ENCODE measurements around the gene TARS3.

TARS3 gene

GRCh38 chr15:101696829-101697228 lies 27.4 kb downstream of the TARS3 start:
- Histone ChIP-seq H3K79me2 (ENCODE audit: insufficient read depth, low read length) (no peaks in the 10 kb centered on the region), H3K27ac (ENCODE audit: low read length) (no peak overlapping the region), H3K4me2 (ENCODE audit: insufficient read depth, low read length) (no peak overlapping the region), H3K4me3 (ENCODE audit: low read depth in 1 of 2, low read length in 2 of 2) (no peak overlapping the region), H3K9ac (ENCODE audit: low read depth, low read length) (no peak overlapping the region), H3K4me1 (ENCODE audit: insufficient read depth, low read length) (peaks cover 18% of the 10 kb centered on the region), H2AFZ (ENCODE audit: low read depth, low read length) (no peak overlapping the region), H3K9me3 (ENCODE audit: insufficient read depth, low read length, severe bottlenecking) (no peaks in the 10 kb centered on the region), H3K27me3 (ENCODE audit: insufficient read depth, low read length, poor library complexity) (no peaks in the 10 kb centered on the region), H3K36me3 (ENCODE audit: insufficient read depth, low read length) (peaks cover 17% of the 10 kb centered on the region), H4K20me1 (ENCODE audit: insufficient read depth, low read length) (no peaks in the 10 kb centered on the region)
- DNase-seq = no peak
- TF ChIP-seq CTCF (IDR thresholded peaks at IDR 0.05; ENCODE audit: borderline replicate concordance, extremely low read depth, low read length, poor library complexity, severe bottlenecking) (no peak), EZH2 (IDR thresholded peaks at IDR 0.05; ENCODE audit: borderline replicate concordance, low read depth, low read length, severe bottlenecking) (no peak)
- ATAC-seq (ENCODE audit: insufficient read depth, low read depth) = no peak

DNA sequence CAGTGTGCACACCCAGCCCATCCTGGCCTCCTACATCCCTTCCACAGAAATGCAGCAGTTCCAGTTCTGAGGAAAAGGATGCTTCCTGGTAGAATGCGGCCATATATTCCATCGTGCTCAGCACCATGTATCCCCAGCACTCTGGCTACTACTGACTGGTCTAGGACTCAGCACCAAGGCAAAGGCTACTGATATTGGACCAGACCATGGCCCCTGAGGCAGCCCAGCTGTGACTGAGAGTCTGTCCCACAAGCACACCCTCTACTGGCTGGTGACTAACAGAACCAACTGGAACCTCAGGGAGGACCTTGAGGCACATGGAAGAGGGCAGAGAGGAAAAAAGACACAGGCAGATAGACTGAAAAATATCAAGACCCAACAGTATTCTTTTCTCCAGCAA lies 30.0 kb downstream of the TARS3 start:
- Histone ChIP-seq H3K79me2 (ENCODE audit: insufficient read depth, low read length) (no peaks in the 10 kb centered on the region), H4K20me1 (ENCODE audit: insufficient read depth, low read length) (no peaks in the 10 kb centered on the region), H3K9me3 (ENCODE audit: insufficient read depth, low read length, severe bottlenecking) (no peaks in the 10 kb centered on the region), H3K4me3 (ENCODE audit: low read depth in 1 of 2, low read length in 2 of 2) (no peak overlapping the region), H3K27ac (ENCODE audit: low read length) (no peak overlapping the region), H3K9ac (ENCODE audit: low read depth, low read length) (no peak overlapping the region), H3K36me3 (ENCODE audit: insufficient read depth, low read length) (0 out of 2 replicates have a peak, but pooled peaks cover 3% of the 10 kb centered on the region), H3K27me3 (ENCODE audit: insufficient read depth, low read length, poor library complexity) (no peaks in the 10 kb centered on the region), H3K4me2 (ENCODE audit: insufficient read depth, low read length) (no peak overlapping the region), H3K4me1 (ENCODE audit: insufficient read depth, low read length) (peaks cover 18% of the 10 kb centered on the region), H2AFZ (ENCODE audit: low read depth, low read length) (no peak overlapping the region)
- DNase-seq (no peak), ATAC-seq (ENCODE audit: insufficient read depth, low read depth) (no peak)
- TF ChIP-seq CTCF (IDR thresholded peaks at IDR 0.05; ENCODE audit: borderline replicate concordance, extremely low read depth, low read length, poor library complexity, severe bottlenecking) (no peak), EZH2 (IDR thresholded peaks at IDR 0.05; ENCODE audit: borderline replicate concordance, low read depth, low read length, severe bottlenecking) (no peak)

GRCh38 chr15:101692801-101693598 lies 31.3 kb downstream of the TARS3 start:
- H3K27me3 ChIP-seq (ENCODE audit: insufficient read depth, low read length, poor library complexity) = no peaks in the 10 kb centered on the region
- H3K36me3 ChIP-seq (ENCODE audit: insufficient read depth, low read length) = 0 out of 2 replicates have a peak, but pooled peaks cover 3% of the 10 kb centered on the region
- no peak overlapping the region for H3K9ac ChIP-seq (ENCODE audit: low read depth, low read length)
- no peaks in the 10 kb centered on the region for H3K9me3 ChIP-seq (ENCODE audit: insufficient read depth, low read length, severe bottlenecking)
- H3K79me2 ChIP-seq (ENCODE audit: insufficient read depth, low read length) = no peaks in the 10 kb centered on the region
- peak; percentile 25 for DNase-seq
- no peaks in the 10 kb centered on the region for H4K20me1 ChIP-seq (ENCODE audit: insufficient read depth, low read length)
- H3K27ac ChIP-seq (ENCODE audit: low read length) = peak overlapping the region; percentile 14; the same call in 1 of the 2 replicates
- no peak overlapping the region for H3K4me3 ChIP-seq (ENCODE audit: low read depth in 1 of 2, low read length in 2 of 2)
- TF ChIP-seq CTCF (IDR thresholded peaks at IDR 0.05; ENCODE audit: borderline replicate concordance, extremely low read depth, low read length, poor library complexity, severe bottlenecking) (no peak), EZH2 (IDR thresholded peaks at IDR 0.05; ENCODE audit: borderline replicate concordance, low read depth, low read length, severe bottlenecking) (no peak)
- H3K4me1 ChIP-seq (ENCODE audit: insufficient read depth, low read length) = peaks cover 18% of the 10 kb centered on the region
- ATAC-seq (ENCODE audit: insufficient read depth, low read depth) = peak; percentile 57; the same call in 2 of the 3 replicates
- no peak overlapping the region; the same call in 1 of the 2 replicates for H2AFZ ChIP-seq (ENCODE audit: low read depth, low read length)
- no peak overlapping the region for H3K4me2 ChIP-seq (ENCODE audit: insufficient read depth, low read length)

Measured in DND-41 (cell line).